ENCODE measurements around the gene AMH.
"Not testable (repeated sequence)": the region's sequence is repeated elsewhere in the genome, so short reads cannot be mapped to it uniquely, and the experiment has no call there.

AMH gene

GRCh38 chr19:2249010-2249866 is at the start of gene AMH:
Gene AMH, plus strand, starts transcription at chr19:2249323. Its CDS starts 10 bp downstream, at chr19:2249333.
- DNase-seq = no peak

GRCh38 chr19:2199861-2200623 is 49.1 kb upstream of the AMH start:
- no peak for DNase-seq

GRCh38 chr19:2200624-2201294 is 48.4 kb upstream of the AMH start:
- DNase-seq = not testable (repeated sequence)

GRCh38 chr19:2201473-2202148 is 47.5 kb upstream of the AMH start:
- DNase-seq = no peak

GRCh38 chr19:2202366-2202765 is 46.8 kb upstream of the AMH start:
- no peak for DNase-seq

- DNase-seq = no peak
Measured at GRCh38 chr19:2207008-2207407, 42.1 kb upstream of the AMH start.

- no peak for DNase-seq
Measured at GRCh38 chr19:2207991-2208860, 40.9 kb upstream of the AMH start.

- no peak for DNase-seq
Measured at GRCh38 chr19:2208975-2209374, 40.1 kb upstream of the AMH start.

GRCh38 chr19:2209408-2209807 is 39.7 kb upstream of the AMH start:
- DNase-seq = no peak

- DNase-seq = no peak
Measured at GRCh38 chr19:2210206-2210605, 38.9 kb upstream of the AMH start.

- DNase-seq = no peak
Measured at GRCh38 chr19:2210987-2211740, 38.0 kb upstream of the AMH start.

- DNase-seq = no peak
Measured at GRCh38 chr19:2212861-2213711, 36.0 kb upstream of the AMH start.

GRCh38 chr19:2213799-2214198 is 35.3 kb upstream of the AMH start:
- no peak for DNase-seq

- no peak for DNase-seq
Measured at GRCh38 chr19:2214251-2214650, 34.9 kb upstream of the AMH start.

- no peak for DNase-seq
Measured at GRCh38 chr19:2215281-2215751, 33.8 kb upstream of the AMH start.

- no peak for DNase-seq
Measured at GRCh38 chr19:2216361-2217225, 32.5 kb upstream of the AMH start.

- DNase-seq = no peak
Measured at GRCh38 chr19:2217591-2217990, 31.5 kb upstream of the AMH start.

- no peak for DNase-seq
Measured at GRCh38 chr19:2219726-2220125, 29.4 kb upstream of the AMH start.

- DNase-seq = no peak
Measured at GRCh38 chr19:2221250-2221831, 27.8 kb upstream of the AMH start.

Measured in NCI-H446 (cell line).